Measurements from ENCODE around the gene SH3BGRL2.

SH3BGRL2 gene

DNA sequence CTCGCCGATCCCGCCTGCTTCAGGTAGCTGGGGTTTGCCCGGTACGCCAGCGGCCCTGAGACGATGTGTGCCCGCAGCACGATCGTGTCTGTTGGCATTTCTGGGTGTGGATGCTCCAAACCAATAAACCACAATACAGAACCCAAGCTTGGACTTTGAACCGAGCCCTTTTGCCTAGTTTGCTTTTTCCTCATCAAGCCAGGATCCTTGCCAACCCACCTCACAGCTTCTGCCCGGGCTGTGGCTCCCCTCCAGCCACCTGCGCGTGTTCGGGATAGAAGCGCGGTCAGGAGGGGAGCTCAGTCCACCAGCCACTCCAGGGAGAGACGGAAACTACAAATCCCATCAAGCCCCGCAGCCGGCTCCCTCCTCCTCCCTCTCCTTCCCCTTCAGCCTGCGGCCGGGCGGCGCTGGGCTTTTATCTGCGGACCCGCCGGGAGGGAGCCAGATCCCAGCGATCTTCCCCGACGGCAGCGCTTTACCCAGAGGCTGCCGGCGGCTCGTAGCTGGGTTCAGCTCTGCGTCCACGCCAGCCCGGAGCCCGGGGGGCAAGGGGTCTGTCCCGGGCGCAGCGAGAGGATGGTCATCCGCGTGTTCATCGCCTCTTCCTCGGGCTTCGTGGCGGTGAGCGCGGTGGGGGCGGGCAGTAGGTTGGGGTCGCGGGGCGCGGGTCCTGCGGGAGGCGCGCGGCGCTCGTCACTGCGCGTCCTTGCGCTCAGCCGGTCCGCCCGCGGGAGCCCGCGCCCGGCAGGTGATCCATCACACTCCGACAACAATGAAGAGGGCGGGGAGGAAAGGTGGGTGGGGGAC, at the start of gene SH3BGRL2:
Gene SH3BGRL2 (plus strand): TSS at position 447 of the 810 bp plus-strand sequence. CDS start 133 bp downstream, at position 580.
- Histone ChIP-seq H3K4me3 (ENCODE audit: low read length) (peak within 1 kb of the TSS; percentile 99), H3K36me3 (ENCODE audit: control insufficient read depth, insufficient read depth, low read length) (no peaks in the 10 kb centered on the region), H3K27me3 (ENCODE audit: control insufficient read depth, insufficient read depth, low read length) (no peaks in the 10 kb centered on the region), H3K9me3 (ENCODE audit: control insufficient read depth, insufficient read depth, low read length) (no peaks in the 10 kb centered on the region), H3K4me1 (ENCODE audit: control insufficient read depth, insufficient read depth, low read length) (no peaks in the 10 kb centered on the region), H3K27ac (ENCODE audit: low read length) (no peak within 1 kb of the TSS)
- peak; percentile 29 for DNase-seq (ENCODE audit: low read depth, low spot score)
- no CpG with 5 or more reads among the region's 72 CpGs for WGBS (ENCODE audit: insufficient coverage, insufficient read length)

DNA sequence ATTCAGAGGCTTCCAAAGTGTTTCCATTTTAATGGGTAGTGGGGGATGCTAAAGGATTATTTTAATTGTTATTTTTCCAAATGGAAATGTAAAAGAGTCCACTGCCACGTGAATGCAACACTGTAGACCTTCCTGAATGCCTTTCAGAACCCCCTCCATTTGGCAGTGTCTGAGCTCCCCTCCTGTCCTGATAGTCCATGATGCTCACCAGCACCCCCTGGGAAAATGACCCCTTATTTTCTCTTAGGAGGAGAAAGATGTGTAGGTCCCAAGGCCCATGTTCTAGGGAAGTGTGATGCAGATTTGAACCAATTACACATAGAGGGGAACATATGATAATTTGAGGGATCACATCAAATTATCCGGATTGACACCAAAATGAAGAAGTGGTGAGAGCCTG, 46.8 kb upstream of the SH3BGRL2 start:
- H3K36me3 ChIP-seq (ENCODE audit: control insufficient read depth, insufficient read depth, low read length): no peaks in the 10 kb centered on the region
- H3K27ac ChIP-seq (ENCODE audit: low read length): no peak overlapping the region
- WGBS (ENCODE audit: insufficient coverage, insufficient read length): no CpG with 5 or more reads among the region's 2 CpGs
- no peaks in the 10 kb centered on the region for H3K9me3 ChIP-seq (ENCODE audit: control insufficient read depth, insufficient read depth, low read length)
- H3K4me1 ChIP-seq (ENCODE audit: control insufficient read depth, insufficient read depth, low read length): no peaks in the 10 kb centered on the region
- no peaks in the 10 kb centered on the region for H3K27me3 ChIP-seq (ENCODE audit: control insufficient read depth, insufficient read depth, low read length)
- H3K4me3 ChIP-seq (ENCODE audit: low read length): no peak overlapping the region
- no peak for DNase-seq (ENCODE audit: low read depth, low spot score)

DNA sequence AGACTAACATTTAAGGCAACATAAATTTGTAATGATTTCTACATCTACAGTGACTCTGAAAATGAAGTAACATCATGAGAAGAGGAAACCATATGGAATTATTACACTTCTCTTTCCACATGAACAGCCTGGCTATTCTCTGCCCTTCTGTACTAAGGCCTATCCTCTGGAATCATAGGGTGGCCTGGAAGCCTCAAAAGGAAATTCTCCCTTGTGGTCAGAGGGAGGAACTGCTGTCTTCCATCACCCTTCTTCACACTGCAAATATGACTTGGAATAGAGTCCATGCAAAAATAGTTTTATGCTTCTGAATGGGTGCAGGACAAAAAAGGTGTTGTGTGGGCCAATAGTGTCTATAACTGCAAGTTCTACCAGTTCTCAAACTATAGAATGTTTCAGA, 44.6 kb upstream of the SH3BGRL2 start:
- no peaks in the 10 kb centered on the region for H3K36me3 ChIP-seq (ENCODE audit: control insufficient read depth, insufficient read depth, low read length)

DNA sequence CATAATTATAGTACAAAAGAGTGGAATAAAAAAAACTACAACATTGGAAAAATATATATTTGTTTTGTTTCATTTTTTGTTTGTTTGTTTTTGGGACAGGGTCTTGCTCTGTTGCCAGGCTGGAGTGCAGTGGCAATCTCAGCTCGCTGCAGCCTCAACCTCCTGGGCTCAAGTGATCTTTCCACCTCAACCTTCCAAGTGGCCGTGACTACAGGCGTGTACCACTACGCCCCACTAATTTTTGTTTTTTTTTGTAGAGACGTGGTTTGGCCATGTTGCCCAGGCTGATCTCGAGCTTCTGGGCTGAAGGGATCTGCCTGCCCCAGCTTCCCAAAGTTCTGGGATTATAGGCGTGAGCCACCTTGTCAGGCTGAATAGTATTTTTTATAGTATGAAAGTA, 41.4 kb upstream of the SH3BGRL2 start:
- H3K27ac ChIP-seq (ENCODE audit: low read length): no peak overlapping the region
- no peak for DNase-seq (ENCODE audit: low read depth, low spot score)
- no peaks in the 10 kb centered on the region for H3K9me3 ChIP-seq (ENCODE audit: control insufficient read depth, insufficient read depth, low read length)
- H3K36me3 ChIP-seq (ENCODE audit: control insufficient read depth, insufficient read depth, low read length): no peaks in the 10 kb centered on the region
- H3K27me3 ChIP-seq (ENCODE audit: control insufficient read depth, insufficient read depth, low read length): no peaks in the 10 kb centered on the region
- no peaks in the 10 kb centered on the region for H3K4me1 ChIP-seq (ENCODE audit: control insufficient read depth, insufficient read depth, low read length)
- WGBS (ENCODE audit: insufficient coverage, insufficient read length): no CpG with 5 or more reads among the region's 7 CpGs
- no peak overlapping the region for H3K4me3 ChIP-seq (ENCODE audit: low read length)

More for the DNA sequence above, 44.6 kb upstream of the SH3BGRL2 start:
- Histone ChIP-seq H3K4me1 (ENCODE audit: control insufficient read depth, insufficient read depth, low read length) (no peaks in the 10 kb centered on the region), H3K27me3 (ENCODE audit: control insufficient read depth, insufficient read depth, low read length) (no peaks in the 10 kb centered on the region), H3K27ac (ENCODE audit: low read length) (no peak overlapping the region), H3K9me3 (ENCODE audit: control insufficient read depth, insufficient read depth, low read length) (no peaks in the 10 kb centered on the region), H3K4me3 (ENCODE audit: low read length) (no peak overlapping the region)
- no peak for DNase-seq (ENCODE audit: low read depth, low spot score)

DNA sequence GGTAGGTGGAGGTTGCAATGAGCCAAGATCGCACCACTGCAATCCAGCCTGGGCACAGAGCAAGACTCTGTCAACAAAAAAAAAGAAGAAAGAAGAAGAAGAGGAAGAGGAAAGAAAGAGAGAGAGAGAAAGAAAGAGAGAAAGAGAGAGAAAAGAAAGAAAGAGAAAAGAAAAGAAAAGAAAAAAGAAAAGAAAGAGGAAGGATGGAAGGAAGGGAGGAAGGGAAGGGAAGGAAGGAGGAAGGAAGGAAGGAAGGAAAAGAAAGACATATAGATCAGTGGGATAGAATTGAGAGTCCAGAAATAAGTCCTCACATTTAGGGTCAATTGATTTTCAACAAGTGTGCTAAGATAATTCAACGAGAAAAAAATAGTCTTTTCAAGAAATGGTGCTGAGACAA, 34.0 kb upstream of the SH3BGRL2 start:
- H3K27me3 ChIP-seq (ENCODE audit: control insufficient read depth, insufficient read depth, low read length): no peaks in the 10 kb centered on the region
- no peaks in the 10 kb centered on the region for H3K4me1 ChIP-seq (ENCODE audit: control insufficient read depth, insufficient read depth, low read length)
- H3K9me3 ChIP-seq (ENCODE audit: control insufficient read depth, insufficient read depth, low read length): no peaks in the 10 kb centered on the region
- no peaks in the 10 kb centered on the region for H3K36me3 ChIP-seq (ENCODE audit: control insufficient read depth, insufficient read depth, low read length)
- no peak for DNase-seq (ENCODE audit: low read depth, low spot score)
- WGBS (ENCODE audit: insufficient coverage, insufficient read length): no CpG with 5 or more reads among the region's 2 CpGs
- H3K27ac ChIP-seq (ENCODE audit: low read length): no peak overlapping the region
- no peak overlapping the region for H3K4me3 ChIP-seq (ENCODE audit: low read length)

DNA sequence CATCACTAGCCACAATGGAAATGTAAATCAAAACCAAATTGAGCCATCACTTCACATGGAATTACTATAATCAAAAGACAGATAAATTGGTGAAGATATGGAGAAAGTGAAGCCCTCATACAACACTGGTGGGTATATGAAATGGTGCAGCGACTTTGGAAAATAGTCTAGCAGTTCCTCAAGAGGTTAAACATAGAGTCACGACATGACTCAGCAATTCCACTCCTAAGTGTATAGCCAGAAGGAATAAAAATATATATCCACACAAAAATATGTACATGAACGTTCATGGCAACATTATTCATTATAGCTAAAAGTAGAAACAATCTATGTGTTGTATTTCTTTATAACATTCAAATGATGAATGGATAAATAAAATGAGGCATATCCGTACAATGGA, 33.1 kb upstream of the SH3BGRL2 start:
- DNase-seq (ENCODE audit: low read depth, low spot score): no peak
- Histone ChIP-seq H3K27me3 (ENCODE audit: control insufficient read depth, insufficient read depth, low read length) (no peaks in the 10 kb centered on the region), H3K4me3 (ENCODE audit: low read length) (no peak overlapping the region), H3K9me3 (ENCODE audit: control insufficient read depth, insufficient read depth, low read length) (no peaks in the 10 kb centered on the region), H3K36me3 (ENCODE audit: control insufficient read depth, insufficient read depth, low read length) (no peaks in the 10 kb centered on the region), H3K27ac (ENCODE audit: low read length) (no peak overlapping the region), H3K4me1 (ENCODE audit: control insufficient read depth, insufficient read depth, low read length) (no peaks in the 10 kb centered on the region)
- WGBS (ENCODE audit: insufficient coverage, insufficient read length): no CpG with 5 or more reads among the region's 4 CpGs

DNA sequence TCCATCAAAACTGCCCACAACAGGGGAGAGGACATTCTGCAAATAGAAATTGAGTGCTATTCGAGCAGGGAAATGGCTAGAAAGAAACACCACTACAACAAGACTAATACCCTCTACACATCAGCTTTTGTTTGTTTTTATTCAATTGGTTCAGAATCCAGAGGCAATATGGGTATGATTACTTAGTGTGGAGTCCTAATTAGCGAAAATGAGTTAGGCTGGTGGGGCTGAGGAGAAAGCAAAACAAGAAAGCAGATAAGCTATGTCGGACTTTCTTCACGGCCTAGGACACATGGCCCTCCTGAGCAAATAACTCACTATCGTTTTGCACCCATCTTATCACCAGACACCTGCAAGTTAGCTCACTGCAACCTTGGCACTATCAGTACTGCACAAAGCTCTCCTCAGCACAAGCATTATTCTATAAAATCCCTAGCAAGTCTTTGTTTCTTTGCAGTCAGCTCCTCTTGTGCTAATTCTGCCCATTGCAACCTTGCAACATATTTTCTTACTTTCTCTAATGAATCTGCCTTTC, 31.3 kb upstream of the SH3BGRL2 start:
- Histone ChIP-seq H3K27ac (ENCODE audit: low read length) (no peak overlapping the region), H3K27me3 (ENCODE audit: control insufficient read depth, insufficient read depth, low read length) (no peaks in the 10 kb centered on the region), H3K36me3 (ENCODE audit: control insufficient read depth, insufficient read depth, low read length) (no peaks in the 10 kb centered on the region), H3K9me3 (ENCODE audit: control insufficient read depth, insufficient read depth, low read length) (no peaks in the 10 kb centered on the region), H3K4me3 (ENCODE audit: low read length) (no peak overlapping the region), H3K4me1 (ENCODE audit: control insufficient read depth, insufficient read depth, low read length) (no peaks in the 10 kb centered on the region)
- no CpG with 5 or more reads among the region's 5 CpGs for WGBS (ENCODE audit: insufficient coverage, insufficient read length)
- no peak for DNase-seq (ENCODE audit: low read depth, low spot score)

DNA sequence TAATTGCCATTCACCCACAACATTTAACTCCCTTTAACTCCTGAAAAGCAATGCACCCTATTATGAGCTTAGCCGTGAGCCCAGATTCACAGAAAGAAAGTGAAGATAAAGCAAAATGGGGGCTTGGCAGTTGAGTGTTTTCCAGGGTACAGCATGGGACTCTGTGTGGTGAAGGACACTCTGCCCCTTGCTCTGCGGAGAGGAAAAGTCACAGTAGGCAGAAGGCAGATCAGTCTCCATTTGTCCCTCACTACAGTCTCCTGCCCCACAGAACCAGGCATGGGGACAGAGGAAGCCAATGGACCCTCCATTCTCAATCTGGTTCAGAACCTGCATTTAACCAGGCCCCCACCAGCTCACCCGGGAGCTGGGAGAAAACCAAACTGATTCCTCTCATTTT, 30.8 kb upstream of the SH3BGRL2 start:
- H3K4me3 ChIP-seq (ENCODE audit: low read length): no peak overlapping the region
- H3K4me1 ChIP-seq (ENCODE audit: control insufficient read depth, insufficient read depth, low read length): no peaks in the 10 kb centered on the region
- no peaks in the 10 kb centered on the region for H3K27me3 ChIP-seq (ENCODE audit: control insufficient read depth, insufficient read depth, low read length)
- no peaks in the 10 kb centered on the region for H3K9me3 ChIP-seq (ENCODE audit: control insufficient read depth, insufficient read depth, low read length)
- no peaks in the 10 kb centered on the region for H3K36me3 ChIP-seq (ENCODE audit: control insufficient read depth, insufficient read depth, low read length)
- no CpG with 5 or more reads among the region's 3 CpGs for whole genome bisulfite sequencing (ENCODE audit: insufficient coverage, insufficient read length)
- H3K27ac ChIP-seq (ENCODE audit: low read length): no peak overlapping the region
- no peak for DNase-seq (ENCODE audit: low read depth, low spot score)

DNA sequence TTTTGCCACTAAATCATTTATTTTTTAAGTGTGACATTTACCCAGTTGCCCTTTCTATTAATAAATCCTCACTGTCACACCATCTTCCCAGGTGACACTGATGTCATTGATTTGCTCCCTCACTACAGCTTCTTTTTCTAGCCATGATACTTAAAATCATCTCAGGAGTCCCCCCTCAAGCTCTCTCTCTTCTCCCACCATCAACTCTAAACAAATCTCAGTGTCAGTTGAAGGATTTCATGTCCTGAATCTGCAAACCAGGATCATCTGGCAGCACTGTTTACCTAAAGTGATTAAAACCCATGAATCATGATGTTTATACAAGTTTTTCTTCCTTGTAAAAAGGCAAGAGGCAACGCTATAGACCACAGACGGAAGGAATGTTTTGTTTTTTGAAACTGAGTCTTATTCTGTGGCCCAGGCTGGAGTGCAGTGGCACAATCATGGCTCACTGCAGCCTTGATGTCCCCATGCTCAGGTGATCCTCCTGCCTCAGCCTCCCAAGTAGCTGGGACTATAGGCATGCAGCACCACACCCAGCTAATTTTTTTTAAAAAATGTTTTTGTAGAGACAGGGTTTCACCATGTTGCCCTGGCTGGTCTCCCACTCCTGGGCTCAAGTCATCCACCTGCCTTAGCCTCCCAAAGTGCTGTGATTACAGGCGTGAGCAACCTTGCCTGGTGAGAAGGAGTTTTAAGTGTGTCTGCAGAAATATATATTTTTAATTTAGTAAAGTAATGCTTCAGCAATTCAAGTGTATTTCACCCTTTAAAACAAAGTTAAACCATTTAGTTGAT, 30.1 kb upstream of the SH3BGRL2 start:
- WGBS (ENCODE audit: insufficient coverage, insufficient read length): no CpG with 5 or more reads among the region's 3 CpGs
- no peak overlapping the region for H3K27ac ChIP-seq (ENCODE audit: low read length)

DNA sequence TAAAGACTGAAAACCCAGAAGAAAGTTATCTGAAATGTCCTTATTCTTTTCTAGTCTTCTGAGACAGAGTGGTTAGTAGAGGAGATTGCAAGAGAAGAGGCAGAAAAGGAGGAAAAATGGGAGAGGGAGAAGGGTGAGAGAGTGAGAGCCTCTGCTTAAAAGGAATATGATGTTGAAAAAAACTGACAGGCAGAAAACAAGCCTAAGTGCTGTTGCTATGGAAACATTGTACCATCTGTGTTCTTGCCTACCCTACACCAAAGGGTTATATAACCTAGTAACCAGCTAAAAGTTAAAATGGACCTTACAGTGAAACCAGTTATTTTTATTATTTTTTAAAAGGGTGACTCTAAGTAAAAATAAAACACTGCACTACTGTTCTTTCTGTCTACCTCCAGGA, 28.3 kb upstream of the SH3BGRL2 start:
- Histone ChIP-seq H3K9me3 (ENCODE audit: control insufficient read depth, insufficient read depth, low read length) (no peaks in the 10 kb centered on the region), H3K27me3 (ENCODE audit: control insufficient read depth, insufficient read depth, low read length) (no peaks in the 10 kb centered on the region), H3K4me3 (ENCODE audit: low read length) (no peak overlapping the region), H3K27ac (ENCODE audit: low read length) (no peak overlapping the region), H3K36me3 (ENCODE audit: control insufficient read depth, insufficient read depth, low read length) (no peaks in the 10 kb centered on the region), H3K4me1 (ENCODE audit: control insufficient read depth, insufficient read depth, low read length) (no peaks in the 10 kb centered on the region)
- no peak for DNase-seq (ENCODE audit: low read depth, low spot score)

More for the DNA sequence above, 30.1 kb upstream of the SH3BGRL2 start:
- Histone ChIP-seq H3K36me3 (ENCODE audit: control insufficient read depth, insufficient read depth, low read length) (no peaks in the 10 kb centered on the region), H3K4me1 (ENCODE audit: control insufficient read depth, insufficient read depth, low read length) (no peaks in the 10 kb centered on the region), H3K9me3 (ENCODE audit: control insufficient read depth, insufficient read depth, low read length) (no peaks in the 10 kb centered on the region), H3K27me3 (ENCODE audit: control insufficient read depth, insufficient read depth, low read length) (no peaks in the 10 kb centered on the region), H3K4me3 (ENCODE audit: low read length) (no peak overlapping the region)
- DNase-seq (ENCODE audit: low read depth, low spot score): no peak
